GM21526 (cell line): ENCODE measurements around the gene TNFSF4.
"Not testable (repeated sequence)": the region's sequence is repeated elsewhere in the genome, so short reads cannot be mapped to it uniquely, and the experiment has no call there.

Experiments used
- ATAC-seq: cut with Tn5 transposase; IDR thresholded peaks from one replicate; pipeline ENCODE4 v1.9.1; 2021; ENCODE audit warnings: moderate library complexity; ENCODE audit not compliant: unreplicated experiment, low FRiP score

Gene TNFSF4

GRCh38 chr1:173206816-173207568 lies at the start of gene TNFSF4:
TSS of gene TNFSF4 (minus strand) at chr1:173207331. CDS start at chr1:173207176, 155 bp downstream.
- no peak for ATAC-seq

- no peak for ATAC-seq
Observed at GRCh38 chr1:173255214-173255813, 48.2 kb upstream of the TNFSF4 start.

- ATAC-seq = no peak
Observed at GRCh38 chr1:173253046-173253445, 45.9 kb upstream of the TNFSF4 start.

- no peak for ATAC-seq
Observed at GRCh38 chr1:173249349-173249748, 42.2 kb upstream of the TNFSF4 start.

- no peak for ATAC-seq
Observed at GRCh38 chr1:173248247-173248940, 41.3 kb upstream of the TNFSF4 start.

GRCh38 chr1:173245892-173246291 lies 38.8 kb upstream of the TNFSF4 start:
- no peak for ATAC-seq

GRCh38 chr1:173243300-173243699 lies 36.2 kb upstream of the TNFSF4 start:
- no peak for ATAC-seq

GRCh38 chr1:173241528-173242347 lies 34.6 kb upstream of the TNFSF4 start:
- no peak for ATAC-seq

GRCh38 chr1:173240609-173241008 lies 33.5 kb upstream of the TNFSF4 start:
- no peak for ATAC-seq

- ATAC-seq = no peak
Observed at GRCh38 chr1:173239058-173239457, 31.9 kb upstream of the TNFSF4 start.

- no peak for ATAC-seq
Observed at GRCh38 chr1:173234899-173235298, 27.8 kb upstream of the TNFSF4 start.

GRCh38 chr1:173234434-173234833 lies 27.3 kb upstream of the TNFSF4 start:
- not testable (repeated sequence) for ATAC-seq

- ATAC-seq = not testable (repeated sequence)
Observed at GRCh38 chr1:173229031-173229430, 21.9 kb upstream of the TNFSF4 start.

- ATAC-seq = no peak
Observed at GRCh38 chr1:173224949-173225348, 17.8 kb upstream of the TNFSF4 start.

GRCh38 chr1:173224280-173224892 lies 17.3 kb upstream of the TNFSF4 start:
- ATAC-seq = no peak

- no peak for ATAC-seq
Observed at GRCh38 chr1:173223031-173223380, 15.9 kb upstream of the TNFSF4 start.

GRCh38 chr1:173222149-173223030 lies 15.3 kb upstream of the TNFSF4 start:
- no peak for ATAC-seq

GRCh38 chr1:173220157-173220556 lies 13.0 kb upstream of the TNFSF4 start:
- no peak for ATAC-seq

GRCh38 chr1:173213665-173214064 lies 6.5 kb upstream of the TNFSF4 start:
- no peak for ATAC-seq
